GM12878 (cell line): ENCODE data around the gene NRSN2. TPM values are rescaled to one million over a fixed set of nuclear protein-coding genes. Genes with fewer than 3 reads are reported as not detected.

ENCODE experiments used
- ATAC-seq: fragments of 200-7000 bp; cut with Tn5 transposase; 3 replicates; pipeline ENCODE4 v1.9.1; 2020; ENCODE audit warnings: mild to moderate bottlenecking, moderate library complexity
- BruUV-seq: library from RNA; stranded (reverse); fragments of 400-500 nt; replicated peaks from 2 replicates; lab custom pipeline; 2021; lab: Mats Ljungman, UMichigan
- CTCF ChIA-PET: fragments of 300-600 bp; sonication (Branson Sonifier 250); formaldehyde crosslinking; extraction: SDS; loops from one replicate; lab custom pipeline; 2021; ENCODE audit warnings: inconsistent platforms; lab: Yijun Ruan, JAX
- POLR2A ChIA-PET: fragments of 350-600 bp; formaldehyde crosslinking; extraction: SDS; loops from one replicate; lab custom pipeline; 2021; ENCODE audit warnings: inconsistent platforms; lab: Charles Lee
- RAD21 ChIA-PET: fragments of 300-600 bp; sonication (Branson Sonifier 250); formaldehyde crosslinking; loops from one replicate; lab custom pipeline; 2023; ENCODE audit warnings: antibody characterized with exemption; ENCODE audit not compliant: unreplicated experiment; lab: Charles Lee
- SMC1A ChIA-PET: fragments of 300-600 bp; sonication (Branson Sonifier 250); formaldehyde crosslinking; loops from one replicate; lab custom pipeline; 2023; ENCODE audit not compliant: unreplicated experiment, uncharacterized antibody; lab: Charles Lee
- DNase-seq: peaks from one replicate; pipeline ENCODE4 v3.0.0-alpha.2; 2011; ENCODE audit warnings: low read depth, low spot score
- FAIRE-seq: peaks from 3 replicates; lab custom pipeline; 2011; peaks lifted over from hg19 to GRCh38; lab: Jason Lieb, UNC
- H2AFZ ChIP-seq: 2 replicates; pipeline ENCODE4 v1.6.0; 2011; ENCODE audit warnings: low read depth, low read length, control low read depth; ENCODE audit not compliant: control insufficient read depth
- H3K27ac ChIP-seq: 2 replicates; pipeline ENCODE4 v1.5.1; 2011; ENCODE audit warnings: control low read depth; ENCODE audit not compliant: control insufficient read depth, insufficient read depth
- H3K27me3 ChIP-seq, 2 experiments: replicated peaks in 1 of 2; 2 replicates each; pipeline versions ENCODE4 v1.6.0 to v1.6.1; 2011; ENCODE audit warnings: low read length in 1 of 2; ENCODE audit not compliant: control insufficient read depth in 2 of 2, insufficient read depth in 2 of 2
- H3K36me3 ChIP-seq, 2 experiments: 2 replicates each; pipeline ENCODE4 v1.5.1; 2011; ENCODE audit warnings: low read length in 1 of 2; ENCODE audit not compliant: control insufficient read depth in 2 of 2, insufficient read depth in 2 of 2
- H3K4me1 ChIP-seq: 2 replicates; pipeline ENCODE4 v1.6.1; 2011; ENCODE audit warnings: mild to moderate bottlenecking, low read length, moderate library complexity, mixed read lengths; ENCODE audit not compliant: control insufficient read depth, insufficient read depth
- H3K4me2 ChIP-seq: 2 replicates; pipeline ENCODE4 v1.6.0; 2011; ENCODE audit warnings: control low read depth; ENCODE audit not compliant: control insufficient read depth, insufficient read depth
- H3K4me3 ChIP-seq: fragments of 200-600 bp; sonication (generic); 2 replicates; pipeline ENCODE4 v1.5.1; 2016
- H3K79me2 ChIP-seq: 2 replicates; pipeline ENCODE4 v1.6.0; 2011; ENCODE audit warnings: low read length; ENCODE audit not compliant: control insufficient read depth, insufficient read depth
- H3K9ac ChIP-seq: 2 replicates; pipeline ENCODE4 v1.8.0; 2011; ENCODE audit warnings: low read length, control low read depth, mixed read lengths; ENCODE audit not compliant: control insufficient read depth, insufficient read depth
- H3K9me3 ChIP-seq: replicated peaks from 3 replicates; pipeline ENCODE4 v1.5.1; 2011; ENCODE audit warnings: mild to moderate bottlenecking, low read length; ENCODE audit not compliant: control insufficient read depth, insufficient read depth
- H4K20me1 ChIP-seq: 2 replicates; pipeline ENCODE4 v1.6.0; 2011; ENCODE audit not compliant: control insufficient read depth, insufficient read depth
- BCLAF1 ChIP-seq: fragments of 450-650 bp; IDR thresholded peaks from 2 replicates; pipeline ENCODE4 v1.6.1; 2017; ENCODE audit warnings: antibody characterized with exemption, mild to moderate bottlenecking, moderate library complexity
- CHD2 ChIP-seq: IDR thresholded peaks from 2 replicates; pipeline ENCODE4 v1.6.1; 2011; ENCODE audit warnings: low read depth, low read length, improper control_type of control experiment, borderline replicate concordance
- DPF2 ChIP-seq: fragments of 450-650 bp; IDR thresholded peaks from 2 replicates; pipeline ENCODE4 v1.6.1; 2017; ENCODE audit warnings: mild to moderate bottlenecking
- E2F4 ChIP-seq: IDR thresholded peaks from 2 replicates; pipeline ENCODE4 v1.6.1; 2012; ENCODE audit warnings: low read depth, low read length, improper control_type of control experiment
- IRF5 ChIP-seq: fragments of 450-650 bp; IDR thresholded peaks from 2 replicates; pipeline ENCODE4 v1.6.1; 2017; ENCODE audit warnings: borderline replicate concordance
- NFIC ChIP-seq: IDR thresholded peaks from 2 replicates; pipeline ENCODE4 v1.6.1; 2012; ENCODE audit warnings: low read depth, mild to moderate bottlenecking, inconsistent platforms, low read length, moderate library complexity
- NFXL1 ChIP-seq: fragments of 450-650 bp; IDR thresholded peaks from 2 replicates; pipeline ENCODE4 v1.6.1; 2017; ENCODE audit warnings: antibody characterized with exemption, mild to moderate bottlenecking, borderline replicate concordance
- NKRF ChIP-seq: fragments of 450-650 bp; conservative IDR thresholded peaks from 2 replicates; pipeline ENCODE4 v1.6.1; 2017; ENCODE audit warnings: mild to moderate bottlenecking, moderate library complexity
- PBX3 ChIP-seq: IDR thresholded peaks from 2 replicates; pipeline ENCODE4 v1.6.1; 2011; ENCODE audit warnings: mild to moderate bottlenecking, low read depth, low read length, moderate library complexity; ENCODE audit not compliant: insufficient replicate concordance
- POLR2AphosphoS2 ChIP-seq: IDR thresholded peaks from 2 replicates; pipeline ENCODE4 v1.6.1; 2011; ENCODE audit warnings: low read depth, mild to moderate bottlenecking, low read length, improper control_type of control experiment, moderate library complexity
- RAD51 ChIP-seq: fragments of 450-650 bp; IDR thresholded peaks from 2 replicates; pipeline ENCODE4 v1.6.1; 2016; ENCODE audit warnings: moderate library complexity, mild to moderate bottlenecking, inconsistent platforms
- WGBS: methylation state at CpG from one replicate; pipeline ENCODE4 v1.1.6; 2016; ENCODE audit warnings: low lambda C conversion rate; ENCODE audit not compliant: insufficient replicate concordance, insufficient coverage; ENCODE audit errors: missing lambda C conversion rate; 5-methylcytosine and 5-hydroxymethylcytosine counted together
- in situ Hi-C: fragments of 300-500 bp; cut with MboI; formaldehyde crosslinking; loops from 9 replicates; pipeline ENCODE4 v1.14.3; 2018; ENCODE audit warnings: mixed read lengths
- intact Hi-C: fragments of 100-400 bp; cut with micrococcal nuclease; formaldehyde crosslinking; loops from one replicate; pipeline ENCODE4 v1.14.2; 2022; ENCODE audit not compliant: unreplicated experiment
- polyA plus RNA-seq, 11 experiments: library from polyadenylated mRNA; depleted of rRNA in 4 of 11; unstranded in 6 of 11; stranded (reverse) in 5 of 11; fragments of >200 nt; fragmentation: Nextera tagmentation in 4 of 11; fragmentation: Illumina TruSeq in 1 of 11; extraction: Ambion mirVana in 4 of 11; extraction: Trizol in 1 of 11; gene quantifications; 1 replicate in 1 of 11; 2 replicates in 10 of 11; pipeline versions ENCODE4 v1.2.1 to v1.2.3, GENCODE V29; 2011 to 2016; ENCODE audit warnings: inconsistent platforms in 2 of 11, missing spikeins in 2 of 11, low read depth in 1 of 11
- total RNA-seq, 4 experiments: library from RNA; depleted of rRNA in 3 of 4; stranded (reverse); fragments of >200 nt in 3 of 4; fragmentation: Illumina TruSeq in 1 of 4; extraction: Trizol in 1 of 4; gene quantifications; 2 replicates each; pipeline versions ENCODE4 v1.2.1 to v1.2.3, GENCODE V29; 2013 to 2021

The NRSN2 gene
- total and polyA plus RNA-seq, 10 of the 15 experiments (the other 5 are each of a cell fraction or from before 2014, with no cell fraction given), result 6.2 to 32.4 (median 13.0) TPM

GRCh38 chr20:375265-375889 is 28.5 kb downstream of the NRSN2 start (continued):
- TF ChIP-seq IRF5 (no peak), RAD51 (no peak)

- H3K4me1 ChIP-seq, result peaks cover 12% of the 10 kb centered on the region
- POLR2A ChIA-PET, result no interaction called here
- no peak overlapping the region for H3K9ac ChIP-seq
- RAD21 ChIA-PET, result no interaction called here
- H3K9me3 ChIP-seq, result no peaks in the 10 kb centered on the region
- no peak for TF ChIP-seq NFXL1
- TF ChIP-seq CHD2, result no peak
- no peak for TF ChIP-seq NKRF
- no peak for TF ChIP-seq POLR2AphosphoS2
- no peak for TF ChIP-seq NFIC
- no peak for TF ChIP-seq DPF2
- TF ChIP-seq E2F4, result no peak
- TF ChIP-seq PBX3, result no peak
- no peak for TF ChIP-seq BCLAF1
- in situ Hi-C loops (no loop called here), intact Hi-C loops (no loop called here)
- H3K4me3 ChIP-seq, result no peak overlapping the region
- DNase-seq (no peak), ATAC-seq (no peak), FAIRE-seq (no peak)
- no peaks in the 10 kb centered on the region for H3K36me3 ChIP-seq
- no peaks in the 10 kb centered on the region; the same call in 1 of the 2 replicates for H3K79me2 ChIP-seq
- H2AFZ ChIP-seq, result no peak overlapping the region
- H3K4me2 ChIP-seq, result no peak overlapping the region
- H3K27me3 ChIP-seq, result no peaks in the 10 kb centered on the region
- BruUV-seq, result no TSS peak
- SMC1A ChIA-PET, result no interaction called here
- H3K27ac ChIP-seq, result no peak overlapping the region
- no peaks in the 10 kb centered on the region for H4K20me1 ChIP-seq
- CTCF ChIA-PET, result no interaction called here
- WGBS, result 0% methylated on average over 2 of the region's 2 CpGs
These were observed 29.2 kb downstream of the NRSN2 start for GRCh38 chr20:376089-376488.
